GM19099 (cell line): ENCODE results near the gene BICD1.

Experiments
- POLR2A ChIP-seq: IDR thresholded peaks from 3 replicates; pipeline ENCODE4 v1.6.1; 2011; ENCODE audit warnings: low read depth; ENCODE audit not compliant: insufficient read length; ENCODE audit errors: extremely low read depth

BICD1 gene

DNA sequence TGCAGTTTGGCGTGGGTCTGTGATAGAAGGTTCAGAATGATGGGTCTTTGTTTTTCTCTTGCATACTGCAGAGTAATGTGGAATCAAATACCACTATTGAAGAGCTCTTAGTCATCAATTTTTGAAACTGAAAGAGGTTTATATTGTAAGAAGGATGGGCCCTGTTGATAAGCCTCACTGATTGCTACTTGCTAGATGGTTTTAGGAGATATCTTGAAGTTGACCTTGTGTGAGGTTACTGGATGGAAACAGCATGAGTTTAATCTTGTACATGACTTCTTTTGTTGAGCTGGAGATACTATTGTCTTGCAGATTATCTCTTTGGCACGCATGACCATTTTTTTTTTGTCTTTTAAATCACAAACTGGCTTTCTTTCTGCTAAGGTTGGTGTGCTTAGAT is 13.8 kb downstream of the BICD1 start:
- TF ChIP-seq POLR2A: no peak

DNA sequence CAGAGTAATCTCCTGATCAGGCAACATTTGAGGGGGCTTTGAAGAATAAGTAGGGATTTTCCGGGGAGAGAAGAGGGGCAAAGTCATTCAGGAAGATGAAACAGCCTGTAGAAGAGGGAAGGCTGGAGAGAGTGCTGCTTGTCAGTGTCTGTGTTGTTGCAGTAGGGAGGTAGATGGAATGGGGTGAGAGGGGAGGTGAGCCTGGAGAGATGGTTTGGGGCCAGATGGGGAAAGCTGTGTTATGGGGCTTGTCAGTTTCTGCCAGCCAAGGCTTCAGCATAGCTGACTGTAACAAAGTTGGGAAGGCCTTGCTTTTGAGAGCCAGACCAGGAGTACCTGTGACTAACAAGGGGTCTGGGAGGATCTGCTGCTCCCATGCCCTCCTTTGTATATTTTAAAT is 18.0 kb downstream of the BICD1 start:
- no peak for TF ChIP-seq POLR2A

DNA sequence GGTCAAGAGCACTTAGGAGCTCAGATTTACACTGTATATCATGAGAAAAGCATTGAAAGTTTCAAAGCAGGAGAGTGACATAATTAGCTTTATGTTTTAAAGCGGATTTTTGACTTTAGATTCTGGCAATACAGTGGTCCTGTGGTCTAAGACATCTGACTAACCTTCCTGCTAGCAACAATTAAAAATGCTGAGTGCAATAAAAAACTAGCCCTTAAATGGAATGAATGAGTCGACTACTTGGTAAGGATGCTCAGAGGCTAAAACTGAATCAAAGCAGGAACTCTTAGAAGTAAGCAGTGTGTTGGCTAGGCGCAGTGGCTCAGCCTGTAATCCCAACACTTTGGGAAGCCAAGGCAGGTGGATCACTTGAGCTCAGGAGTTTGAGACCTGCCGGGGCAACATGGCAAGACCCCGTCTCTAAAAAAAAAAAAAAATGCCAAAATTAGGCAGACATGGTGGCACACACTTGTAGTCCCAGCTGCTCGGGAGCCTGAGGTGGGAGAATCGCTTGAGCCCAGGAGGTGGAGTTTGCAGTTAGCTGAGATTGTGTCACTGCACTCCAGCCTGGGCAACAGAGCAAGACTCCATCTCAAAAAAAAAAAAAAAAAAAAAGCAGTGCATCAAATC is 18.9 kb downstream of the BICD1 start:
- no peak for TF ChIP-seq POLR2A

DNA sequence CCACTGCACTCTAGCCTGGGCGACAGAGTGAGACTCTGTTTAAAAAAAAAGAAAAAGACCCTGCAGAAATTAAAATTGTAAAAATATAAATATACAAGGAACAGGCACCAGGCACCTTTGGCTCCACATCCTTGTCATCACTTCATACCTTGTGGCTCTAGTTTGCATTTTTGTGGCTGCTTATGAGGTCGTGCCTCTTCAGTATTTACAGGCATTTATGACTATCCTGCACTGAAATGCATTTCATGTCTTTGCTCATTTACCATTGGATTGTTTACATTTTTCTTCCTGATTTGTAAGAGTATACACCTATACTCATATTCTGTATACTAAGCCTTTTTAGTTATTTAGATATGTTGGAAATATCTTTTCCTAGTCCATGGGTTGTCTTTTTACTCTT is 20.1 kb downstream of the BICD1 start:
- no peak for TF ChIP-seq POLR2A

DNA sequence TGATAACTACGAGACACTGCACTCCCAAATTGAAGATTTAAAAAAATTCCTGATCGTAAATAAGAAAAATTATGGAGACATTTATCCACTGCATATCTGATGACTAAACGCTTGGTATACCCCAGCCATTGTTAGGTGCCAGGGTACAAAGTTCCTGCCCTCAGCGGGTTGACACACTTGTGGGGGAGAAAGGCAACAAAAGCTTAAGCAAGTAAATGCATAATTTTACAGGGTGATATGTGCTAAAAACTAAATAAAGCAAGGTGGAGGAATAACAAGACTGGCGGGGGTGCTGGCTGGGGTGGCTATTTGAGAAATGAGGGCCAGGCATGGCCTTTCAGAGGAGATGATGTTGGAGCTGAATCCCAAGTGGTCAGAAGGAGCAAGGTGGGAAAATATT is 25.0 kb downstream of the BICD1 start:
- no peak for TF ChIP-seq POLR2A

DNA sequence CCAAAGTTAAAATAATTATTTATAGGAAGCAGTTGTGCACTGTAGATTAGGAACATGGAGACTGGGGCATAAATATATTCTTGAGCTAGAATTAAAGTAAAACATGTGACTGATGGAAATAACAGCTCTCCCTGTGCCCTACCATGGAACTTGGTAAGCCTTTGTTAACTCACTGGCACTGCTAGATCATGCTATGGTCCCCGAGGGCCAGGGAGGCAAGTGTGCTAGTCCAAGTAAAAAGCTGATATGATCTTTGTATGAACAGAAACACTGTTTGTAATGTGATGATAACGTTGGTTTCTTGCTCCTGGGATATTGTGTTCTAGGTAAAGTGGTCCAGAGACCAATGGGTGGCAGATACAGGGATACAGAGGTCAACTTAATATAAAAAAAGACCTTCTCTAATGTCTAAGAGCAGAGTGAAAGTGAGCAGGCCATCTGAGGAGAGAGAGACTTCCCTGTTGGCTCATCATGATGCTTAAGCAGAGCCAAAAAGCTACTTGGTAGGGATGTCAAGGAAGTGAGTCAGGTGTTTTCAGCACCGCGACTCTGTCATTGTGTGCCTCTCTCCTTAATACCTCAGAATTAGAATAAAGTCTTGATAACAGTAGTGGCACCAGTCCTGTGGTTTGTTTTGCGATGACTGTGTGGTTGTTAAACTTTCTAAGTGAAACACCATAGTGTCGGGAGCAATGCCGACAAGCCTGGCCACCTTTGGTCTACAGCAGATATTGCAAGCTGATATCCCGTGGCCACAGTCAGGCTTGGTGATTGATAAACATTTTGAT is 27.6 kb downstream of the BICD1 start:
- no peak for TF ChIP-seq POLR2A

DNA sequence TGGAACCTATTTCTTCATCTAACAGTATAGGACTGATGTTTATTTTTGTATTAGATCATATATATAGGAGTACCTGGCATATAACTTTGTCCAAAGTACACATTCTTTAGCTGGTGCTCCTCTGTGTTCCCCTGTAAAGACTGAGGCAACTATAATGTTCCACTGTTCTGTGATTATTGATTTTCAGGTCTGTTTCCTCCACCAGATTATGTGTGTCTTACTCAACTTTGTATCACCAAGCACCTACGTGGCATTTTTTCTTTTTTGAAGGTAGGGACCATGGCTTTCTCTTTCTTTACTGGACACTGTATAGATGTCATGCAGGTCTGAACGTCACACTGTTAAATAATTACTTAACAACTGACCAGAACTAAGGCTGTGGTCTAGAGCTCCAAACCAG is 29.3 kb downstream of the BICD1 start:
- no peak for TF ChIP-seq POLR2A

DNA sequence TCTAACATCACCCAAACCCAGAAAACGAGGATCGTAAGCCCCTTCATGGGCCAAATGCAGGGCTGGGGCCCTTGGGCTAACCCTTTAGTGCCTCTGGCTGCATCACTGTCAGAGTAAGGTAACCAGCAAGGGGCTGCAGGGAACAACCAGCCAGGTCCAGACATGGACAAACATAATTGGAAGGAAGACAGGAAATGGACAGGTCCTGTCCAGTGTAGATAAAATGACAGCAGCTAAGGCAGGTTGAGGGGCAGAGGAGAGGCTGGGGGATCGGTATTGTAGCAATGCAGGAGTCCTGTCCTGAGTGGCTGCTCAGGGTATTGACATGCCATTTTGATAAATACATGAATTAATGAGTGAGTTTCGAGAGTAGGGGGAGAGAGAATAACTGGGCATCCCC is 29.8 kb downstream of the BICD1 start:
- no peak for TF ChIP-seq POLR2A

DNA sequence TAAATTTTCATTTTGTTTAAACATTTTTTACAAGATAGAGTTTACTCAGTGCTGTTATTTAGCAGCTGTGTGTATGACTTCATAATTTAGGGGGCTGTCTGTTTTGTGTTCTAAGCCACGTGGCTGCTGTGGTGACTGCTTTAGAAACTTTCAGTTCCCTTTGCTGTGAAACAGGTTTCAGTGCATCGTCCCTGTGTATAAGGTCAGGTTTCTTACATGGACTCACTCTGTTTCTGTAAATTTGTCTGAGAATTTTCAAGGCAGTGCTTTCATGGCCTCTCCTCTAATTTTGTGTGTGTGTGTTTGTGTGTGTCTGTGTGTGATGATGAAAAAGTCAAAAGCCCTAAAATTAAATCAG is 32.4 kb downstream of the BICD1 start:
- peak; percentile 44 for TF ChIP-seq POLR2A

DNA sequence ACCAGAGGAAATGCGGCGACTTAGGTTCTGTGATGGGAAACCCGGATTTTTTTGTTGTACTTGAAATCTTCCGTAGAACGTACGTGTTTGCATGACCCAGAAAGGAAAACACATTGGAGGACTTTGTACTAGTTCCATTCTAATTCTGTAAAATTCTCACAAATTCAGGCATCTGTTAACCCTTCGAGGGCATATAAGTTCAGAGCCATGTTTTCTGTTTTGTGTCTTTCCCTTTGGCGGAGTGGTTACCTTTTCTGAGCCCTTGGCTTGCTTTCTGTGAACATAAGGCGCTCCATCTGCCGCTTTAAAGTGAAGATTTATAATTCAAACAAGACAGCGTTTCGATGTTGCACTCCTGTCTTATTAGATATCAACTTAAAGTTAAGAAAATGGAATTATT is 34.2 kb downstream of the BICD1 start:
- no peak for TF ChIP-seq POLR2A

DNA sequence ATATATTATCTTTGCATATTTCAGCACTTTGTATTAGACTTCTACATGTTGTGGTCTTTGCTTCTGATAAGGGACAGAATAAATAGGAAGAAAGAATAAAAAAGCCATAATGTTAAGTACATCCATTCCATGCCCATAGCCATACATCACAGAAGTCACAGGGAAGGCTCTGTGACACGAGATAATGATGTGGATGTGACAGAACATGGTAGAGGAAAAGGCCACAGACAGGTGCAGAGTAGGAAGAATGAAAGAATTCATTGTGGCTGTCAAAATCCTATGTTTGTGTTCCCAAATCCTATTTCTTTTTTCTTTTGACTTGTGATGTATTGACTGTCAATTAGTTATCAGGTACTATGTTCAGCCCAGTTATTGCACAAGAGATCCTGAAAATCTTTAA is 38.4 kb downstream of the BICD1 start:
- no peak for TF ChIP-seq POLR2A

DNA sequence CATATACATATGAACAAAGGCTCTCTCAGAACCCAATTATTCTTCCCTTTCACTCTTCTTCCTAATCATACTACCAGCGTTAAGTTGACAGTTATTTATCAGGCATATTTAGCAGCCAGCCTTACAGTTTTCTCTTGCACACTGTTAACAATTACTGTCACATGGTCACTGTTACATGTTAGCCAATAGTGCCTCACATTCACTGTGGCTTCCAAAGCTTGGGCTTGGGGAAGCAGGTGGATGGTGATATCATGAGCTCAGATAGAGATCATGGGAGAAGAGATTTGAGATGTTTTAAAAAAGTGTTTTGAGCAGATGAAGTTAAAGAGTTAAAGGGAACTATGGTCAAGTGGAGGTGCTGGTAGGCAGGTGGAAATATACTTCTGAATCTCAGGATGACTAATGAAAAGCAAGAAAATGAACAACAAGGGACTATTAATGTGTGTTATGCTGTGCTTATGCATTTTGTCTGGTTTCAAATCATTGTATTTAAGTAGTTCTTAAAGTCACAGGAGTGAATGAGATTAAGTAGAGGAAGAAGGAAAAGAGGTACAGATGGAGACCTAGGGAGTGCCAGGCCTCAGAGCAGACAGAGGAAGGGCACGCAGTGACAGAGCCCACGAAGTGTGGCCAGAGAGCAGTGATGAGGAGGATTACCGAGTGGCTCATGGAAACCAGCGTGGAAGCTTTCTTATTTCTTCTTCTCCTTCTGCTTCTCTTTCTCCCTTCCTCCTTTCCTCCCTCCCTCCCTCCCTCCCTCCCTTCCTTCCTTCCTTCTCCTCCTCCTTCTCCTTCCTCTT is 39.6 kb downstream of the BICD1 start:
- no peak for TF ChIP-seq POLR2A

DNA sequence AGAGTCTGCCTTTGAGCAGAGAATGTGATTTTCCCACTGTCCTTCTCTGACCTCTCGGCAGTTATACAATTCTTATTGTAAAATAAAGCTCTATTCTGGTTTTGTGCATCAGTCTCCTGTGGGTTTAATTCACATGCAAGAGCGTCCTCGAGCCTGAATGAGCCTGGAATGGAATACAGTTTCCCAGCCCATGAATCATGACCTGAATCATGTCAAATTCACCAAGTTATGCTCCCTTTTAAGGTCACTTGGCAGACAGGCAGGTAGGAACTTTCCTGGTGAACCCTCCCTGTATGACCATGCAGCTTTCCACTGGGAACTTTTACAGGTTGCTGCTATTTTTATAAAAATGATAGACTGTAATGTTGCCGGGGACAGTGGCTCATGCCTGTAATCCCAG is 41.7 kb downstream of the BICD1 start:
- no peak for TF ChIP-seq POLR2A

DNA sequence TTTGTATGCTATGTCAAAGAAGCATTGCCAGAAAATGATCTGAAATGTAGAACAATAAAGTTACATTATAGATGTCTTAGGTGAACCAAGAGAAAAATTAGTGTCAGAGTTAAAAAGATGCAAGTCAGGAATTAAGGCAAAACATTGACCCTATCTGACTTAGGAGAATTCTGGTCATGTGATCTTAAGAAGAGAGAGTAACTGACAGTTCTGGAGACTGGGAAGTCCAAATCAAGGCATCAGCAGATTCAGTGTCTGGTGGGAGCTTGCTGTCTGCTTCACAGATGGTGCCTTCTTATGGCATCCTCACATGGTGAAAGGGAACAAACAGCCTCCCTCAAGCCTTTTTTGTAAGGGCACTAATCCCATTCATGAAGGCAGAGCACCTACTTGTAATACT is 42.8 kb downstream of the BICD1 start:
- TF ChIP-seq POLR2A: no peak

DNA sequence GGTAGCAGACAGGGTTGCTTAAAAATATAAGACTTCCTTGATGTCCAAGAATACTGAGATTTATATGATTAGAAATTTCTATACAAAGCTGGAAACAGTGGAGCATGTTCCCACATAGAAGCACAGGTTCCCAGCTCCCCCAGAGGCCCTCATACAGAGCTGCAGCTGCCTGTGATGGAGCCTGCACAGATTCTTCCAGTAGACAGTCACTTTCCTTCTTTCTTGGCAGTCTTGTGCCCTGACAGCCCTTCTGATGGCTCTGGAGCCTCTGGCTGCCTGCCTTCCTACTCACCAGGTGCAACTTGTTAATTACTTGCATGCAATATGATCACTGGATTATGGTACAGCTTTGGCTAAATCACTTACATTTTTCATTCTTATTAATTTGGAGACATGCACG is 44.4 kb downstream of the BICD1 start:
- no peak for TF ChIP-seq POLR2A

DNA sequence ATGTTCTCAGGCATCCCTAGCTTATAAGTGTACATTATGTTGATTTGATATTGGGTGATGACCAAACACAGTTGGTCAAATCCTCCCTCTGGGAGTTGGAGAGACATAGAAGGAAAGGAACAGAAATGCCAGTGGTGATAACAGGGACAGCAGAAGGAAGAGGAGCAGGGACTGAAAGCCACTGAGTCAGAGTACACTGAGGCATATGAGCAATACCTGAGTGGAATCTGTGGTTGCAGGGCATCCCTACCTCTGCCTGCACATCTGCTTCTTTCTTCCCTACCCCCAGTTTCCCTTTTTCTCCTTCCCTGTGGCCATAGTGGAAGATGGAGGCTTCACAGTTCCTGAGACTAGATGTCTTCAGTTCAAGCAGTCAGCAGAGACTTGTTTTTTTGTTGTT is 44.9 kb downstream of the BICD1 start:
- TF ChIP-seq POLR2A: no peak

DNA sequence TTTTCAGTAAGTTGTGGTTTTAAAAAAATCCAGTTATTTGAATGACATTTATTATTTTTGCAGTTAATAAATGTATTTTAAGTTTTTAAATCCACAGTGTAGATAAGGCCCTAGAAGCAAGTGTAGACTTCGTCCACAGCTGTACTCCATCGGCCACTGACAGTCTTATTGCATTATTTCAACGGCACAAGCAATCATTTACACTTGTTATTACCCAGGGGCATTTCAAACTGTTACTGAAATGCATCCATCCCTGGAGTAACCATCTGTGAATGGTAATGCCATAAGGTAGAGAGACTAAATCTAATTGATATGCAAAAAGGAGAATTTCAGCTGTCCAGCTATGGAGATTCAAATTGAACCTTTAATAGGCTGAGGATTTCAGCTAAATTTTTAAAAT is 48.4 kb downstream of the BICD1 start:
- no peak for TF ChIP-seq POLR2A

DNA sequence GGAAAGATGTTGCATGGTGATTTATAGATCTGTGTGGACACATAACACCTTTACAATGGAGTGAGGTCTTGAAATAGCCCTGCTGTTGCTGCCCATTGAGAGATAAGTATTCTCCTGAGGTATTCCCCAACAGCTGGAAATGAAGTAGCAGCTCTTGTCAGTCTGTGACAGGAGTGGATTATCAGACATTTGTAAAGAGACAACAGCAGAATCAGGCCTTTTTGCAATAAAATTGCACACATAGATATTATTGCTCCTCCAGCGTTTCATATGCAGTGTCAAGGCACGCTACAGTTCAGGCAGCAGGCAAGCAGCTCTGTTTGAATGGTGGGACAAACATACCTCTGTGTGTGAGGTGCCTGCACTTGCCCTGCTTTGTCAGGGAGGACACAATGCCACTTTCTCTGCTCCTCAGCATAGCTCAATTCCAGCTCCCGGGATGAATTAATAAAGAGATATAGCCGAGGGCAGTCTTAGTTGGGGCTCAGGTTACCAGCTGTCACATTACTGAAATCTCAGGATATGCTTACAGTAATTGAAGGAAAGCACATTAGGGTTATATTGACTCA is 49.4 kb downstream of the BICD1 start:
- TF ChIP-seq POLR2A: no peak
